Measurements from ENCODE around the gene C1orf87.

- TF ChIP-seq ARNTL (CRISPR knock-in tag; IDR thresholded peaks at IDR 0.05; ENCODE audit: borderline replicate concordance, low read depth) = no peak
- no peak for TF ChIP-seq CREB5 (CRISPR knock-in tag; IDR thresholded peaks at IDR 0.05; ENCODE audit: low read depth)
- TF ChIP-seq PATZ1 (CRISPR knock-in tag; IDR thresholded peaks at IDR 0.05; ENCODE audit: borderline replicate concordance) = no peak
- TF ChIP-seq ZC3H10 (CRISPR knock-in tag; IDR thresholded peaks at IDR 0.05) = no peak
- no peak for TF ChIP-seq ISL1 (CRISPR knock-in tag; IDR thresholded peaks at IDR 0.05)
- no peak for TF ChIP-seq OSR1 (CRISPR knock-in tag; IDR thresholded peaks at IDR 0.05)
- no peak for TF ChIP-seq CSRNP3 (CRISPR knock-in tag; IDR thresholded peaks at IDR 0.05)
- no peak for TF ChIP-seq ZNF8 (CRISPR knock-in tag; IDR thresholded peaks at IDR 0.05)
- no peak for TF ChIP-seq ZFP30 (CRISPR knock-in tag; IDR thresholded peaks at IDR 0.05)
- no peak for TF ChIP-seq BACH2 (CRISPR knock-in tag; IDR thresholded peaks at IDR 0.05; ENCODE audit: borderline replicate concordance)
- no peak for TF ChIP-seq POU6F1 (CRISPR knock-in tag; IDR thresholded peaks at IDR 0.05; ENCODE audit: borderline replicate concordance, low read depth)
- TF ChIP-seq RARB (CRISPR knock-in tag; IDR thresholded peaks at IDR 0.05) = no peak
- TF ChIP-seq TSHZ2 (CRISPR knock-in tag; IDR thresholded peaks at IDR 0.05) = no peak
These were observed 99.9 kb downstream of the C1orf87 start for GRCh38 chr1:59973719-59974118.

Measured in SK-N-SH treated with all-trans-retinoic acid at 6 μM for 48 hours (cell line).